HG03442 (cell line): Measurements from ENCODE around the gene CDC25B.
A peak's percentile ranks its signal among the peaks of the same experiment; 100 is the strongest.

Experiments used
- ATAC-seq: cut with Tn5 transposase; IDR thresholded peaks from one replicate; pipeline ENCODE4 v1.9.1; 2021; ENCODE audit warnings: mild to moderate bottlenecking, moderate library complexity; ENCODE audit not compliant: unreplicated experiment

Gene CDC25B

DNA sequence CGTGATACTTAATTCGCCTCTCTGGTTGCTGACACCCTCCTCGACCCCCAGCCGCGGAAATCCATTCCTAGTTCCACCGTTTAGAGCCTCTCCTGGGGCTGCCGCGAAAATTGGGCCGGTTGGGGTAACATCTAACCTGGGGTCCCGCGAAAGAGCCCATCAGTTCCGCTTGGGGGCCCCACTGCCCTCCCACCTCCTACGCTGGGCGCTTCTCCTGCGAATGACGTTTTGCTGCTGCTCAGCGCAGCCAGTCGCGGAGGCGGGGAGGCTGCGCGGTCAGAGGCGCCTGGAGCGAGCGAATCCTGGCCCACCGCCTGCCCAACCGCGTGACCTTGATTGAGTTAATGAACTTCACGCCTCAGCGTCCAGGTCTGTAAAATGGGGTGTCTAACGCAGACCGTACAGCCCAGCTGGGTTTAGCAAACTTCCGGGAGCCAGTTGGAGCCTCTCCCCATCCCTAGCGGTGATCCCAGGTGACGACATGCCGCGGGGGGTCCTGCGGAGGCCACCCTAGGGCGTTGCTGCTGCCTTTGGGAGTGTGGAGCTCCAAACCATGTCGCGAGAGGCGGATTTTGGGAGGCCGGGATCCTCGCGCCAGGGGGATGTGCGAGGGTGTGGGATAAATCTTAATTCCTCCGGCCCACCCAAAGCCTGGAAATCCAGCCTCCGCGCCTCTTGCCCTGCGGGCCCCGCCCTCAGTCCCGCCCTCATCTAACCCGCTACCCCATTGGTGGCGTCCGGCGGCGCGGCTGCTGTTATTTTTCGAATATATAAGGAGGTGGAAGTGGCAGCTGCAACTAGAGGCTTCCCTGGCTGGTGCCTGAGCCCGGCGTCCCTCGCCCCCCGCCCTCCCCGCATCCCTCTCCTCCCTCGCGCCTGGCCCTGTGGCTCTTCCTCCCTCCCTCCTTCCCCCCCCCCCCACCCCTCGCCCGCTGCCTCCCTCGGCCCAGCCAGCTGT, at the start of gene CDC25B:
CDC25B (plus strand) TSS at position 800 of the 958 bp plus-strand sequence. CDS start 222 bp downstream, outside the sequence.
- ATAC-seq, result peak; percentile 65

DNA sequence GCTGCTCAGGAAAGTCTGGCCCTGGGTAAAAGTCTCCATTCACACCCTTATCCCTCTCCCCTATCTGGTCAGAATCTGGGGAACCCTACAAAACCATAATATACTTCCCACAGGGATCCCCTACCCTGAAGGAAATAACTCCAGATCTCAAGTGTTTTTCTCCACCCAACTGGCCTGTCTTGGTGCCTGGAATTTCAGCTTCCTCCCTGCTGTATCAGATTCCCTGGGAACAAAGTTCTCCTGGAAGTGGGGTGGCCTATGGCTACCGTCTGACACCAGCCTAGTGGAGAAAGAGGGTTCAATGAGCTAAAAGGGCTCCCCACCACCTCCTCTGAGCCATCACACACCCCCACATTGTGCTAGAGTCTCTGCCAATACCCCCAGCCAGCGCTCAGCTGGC, 48.6 kb upstream of the CDC25B start:
- ATAC-seq, result no peak

DNA sequence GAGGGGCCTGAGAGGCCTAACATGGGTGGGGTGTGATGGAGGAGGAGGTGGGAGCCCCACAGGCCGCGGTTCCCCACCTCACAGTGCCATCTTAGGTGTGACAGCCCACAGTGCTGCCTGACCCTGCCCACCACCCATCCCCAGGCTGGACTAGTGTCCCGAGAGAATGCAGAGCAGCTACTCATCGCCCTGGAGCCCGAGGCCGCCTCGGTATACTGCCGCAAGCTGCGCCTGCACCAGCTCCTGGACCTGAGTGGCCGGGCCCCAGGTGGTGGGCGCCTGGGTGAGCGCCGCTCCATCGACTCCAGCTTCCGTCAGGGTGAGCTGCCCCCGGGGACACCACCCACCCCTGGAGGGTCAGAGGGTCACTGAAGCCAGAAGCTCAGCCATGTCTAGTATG, 48.0 kb upstream of the CDC25B start:
- ATAC-seq, result no peak

DNA sequence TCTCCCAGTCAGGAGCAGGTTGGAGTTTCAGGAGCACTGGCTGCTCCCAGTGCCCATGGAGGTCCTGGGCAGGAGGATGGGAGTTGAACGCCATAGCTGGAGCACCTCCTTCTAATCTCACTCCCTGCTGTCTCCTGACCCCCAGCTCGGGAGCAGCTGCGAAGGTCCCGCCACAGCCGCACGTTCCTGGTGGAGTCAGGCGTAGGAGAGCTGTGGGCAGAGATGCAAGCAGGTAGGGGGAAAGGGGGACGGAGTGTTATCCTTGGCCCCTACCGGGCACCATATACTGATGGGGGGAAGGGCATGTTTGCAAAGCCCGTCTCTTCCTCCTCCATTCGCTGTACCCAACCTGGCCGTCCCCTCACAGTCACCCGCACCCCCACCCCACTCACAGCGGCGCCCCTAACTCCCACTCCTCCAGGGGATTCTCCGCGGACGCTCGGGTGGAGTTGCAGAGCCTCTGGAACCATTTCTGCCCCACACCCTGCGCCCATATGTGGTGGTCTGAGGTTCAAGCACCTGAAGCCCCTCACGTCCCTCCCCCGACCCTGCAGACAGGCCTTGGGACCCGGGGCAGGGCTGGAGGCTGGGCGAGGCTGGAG, 46.9 kb upstream of the CDC25B start:
- ATAC-seq, result no peak

DNA sequence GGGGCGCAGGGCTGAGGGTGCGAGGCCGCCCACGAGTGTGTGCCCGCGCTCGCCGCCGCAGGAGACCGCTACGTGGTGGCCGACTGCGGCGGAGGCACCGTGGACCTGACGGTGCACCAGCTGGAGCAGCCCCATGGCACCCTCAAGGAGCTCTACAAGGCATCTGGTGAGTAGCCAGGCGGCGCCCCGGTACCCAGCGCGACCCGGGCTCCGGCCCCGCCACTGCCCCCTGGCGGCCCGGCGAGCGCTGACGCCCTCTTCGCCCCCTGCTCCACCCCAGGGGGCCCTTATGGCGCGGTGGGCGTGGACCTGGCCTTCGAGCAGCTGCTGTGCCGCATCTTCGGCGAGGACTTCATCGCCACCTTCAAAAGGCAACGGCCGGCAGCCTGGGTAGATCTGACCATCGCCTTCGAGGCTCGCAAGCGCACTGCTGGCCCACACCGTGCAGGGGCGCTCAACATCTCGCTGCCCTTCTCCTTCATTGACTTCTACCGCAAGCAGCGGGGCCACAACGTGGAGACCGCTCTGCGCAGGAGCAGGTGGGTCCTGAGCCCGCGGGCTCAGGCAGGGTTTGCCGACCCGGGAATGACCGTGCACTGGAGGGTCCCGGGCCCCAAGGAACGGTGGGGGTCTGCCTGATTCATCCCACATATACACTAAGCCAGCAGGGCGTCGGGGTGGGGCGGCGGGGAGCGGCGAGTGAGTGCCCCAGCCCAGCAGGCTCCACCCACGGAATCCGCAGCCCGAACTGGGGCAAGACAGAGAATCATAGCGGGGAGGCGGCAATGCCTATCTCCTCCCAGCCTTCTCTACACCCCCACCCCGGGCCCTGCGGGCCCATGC, 46.2 kb upstream of the CDC25B start:
- ATAC-seq, result no peak

DNA sequence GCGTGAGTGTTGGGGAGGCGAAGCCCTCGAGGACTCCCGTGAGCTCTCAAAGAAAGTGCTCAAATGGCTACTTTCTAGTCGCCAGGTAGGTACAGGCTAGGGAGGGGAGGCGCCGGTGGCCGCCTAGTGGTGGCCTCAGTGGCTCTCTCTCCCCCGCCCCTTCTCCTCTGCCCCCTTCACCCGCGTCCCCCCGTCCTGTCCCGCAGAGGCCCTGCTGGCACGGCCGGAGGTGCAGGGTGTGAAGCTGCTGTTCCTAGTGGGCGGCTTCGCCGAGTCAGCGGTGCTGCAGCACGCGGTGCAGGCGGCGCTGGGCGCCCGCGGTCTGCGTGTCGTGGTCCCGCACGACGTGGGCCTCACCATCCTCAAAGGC, 44.8 kb upstream of the CDC25B start:
- ATAC-seq, result no peak

DNA sequence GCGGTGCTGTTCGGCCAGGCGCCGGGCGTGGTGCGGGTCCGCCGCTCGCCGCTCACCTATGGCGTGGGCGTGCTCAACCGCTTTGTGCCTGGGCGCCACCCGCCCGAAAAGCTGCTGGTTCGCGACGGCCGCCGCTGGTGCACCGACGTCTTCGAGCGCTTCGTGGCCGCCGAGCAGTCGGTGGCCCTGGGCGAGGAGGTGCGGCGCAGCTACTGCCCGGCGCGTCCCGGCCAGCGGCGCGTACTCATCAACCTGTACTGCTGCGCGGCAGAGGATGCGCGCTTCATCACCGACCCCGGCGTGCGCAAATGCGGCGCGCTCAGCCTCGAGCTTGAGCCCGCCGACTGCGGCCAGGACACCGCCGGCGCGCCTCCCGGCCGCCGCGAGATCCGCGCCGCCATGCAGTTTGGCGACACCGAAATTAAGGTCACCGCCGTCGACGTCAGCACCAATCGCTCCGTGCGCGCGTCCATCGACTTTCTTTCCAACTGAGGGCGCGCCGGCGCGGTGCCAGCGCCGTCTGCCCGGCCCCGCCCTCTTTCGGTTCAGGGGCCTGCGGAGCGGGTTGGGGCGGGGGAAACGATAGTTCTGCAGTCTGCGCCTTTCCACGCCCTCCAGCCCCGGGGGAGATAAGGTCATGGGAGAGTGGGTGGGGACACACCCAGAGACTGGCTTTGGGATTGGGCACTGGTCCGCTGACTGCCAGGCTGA, 44.3 kb upstream of the CDC25B start:
- ATAC-seq, result no peak

DNA sequence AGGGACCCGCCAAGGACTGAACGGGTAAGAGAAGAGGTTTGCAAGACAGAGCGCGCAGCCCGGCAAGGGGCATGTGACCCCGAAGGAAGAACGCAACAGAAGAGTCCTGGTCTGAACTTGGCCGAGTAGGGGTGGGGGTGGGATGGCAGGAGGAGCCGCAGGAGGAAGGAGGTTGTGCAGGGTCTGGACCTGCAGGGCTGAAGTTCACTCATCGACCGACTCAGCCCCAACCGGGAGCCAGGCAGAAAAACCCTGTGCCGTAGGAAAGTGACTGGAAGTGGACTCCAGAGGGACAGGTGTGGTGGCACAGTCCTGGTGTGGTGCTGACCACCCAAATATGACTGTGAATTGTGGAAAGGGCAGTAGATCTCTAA, 43.7 kb upstream of the CDC25B start:
- ATAC-seq, result no peak

DNA sequence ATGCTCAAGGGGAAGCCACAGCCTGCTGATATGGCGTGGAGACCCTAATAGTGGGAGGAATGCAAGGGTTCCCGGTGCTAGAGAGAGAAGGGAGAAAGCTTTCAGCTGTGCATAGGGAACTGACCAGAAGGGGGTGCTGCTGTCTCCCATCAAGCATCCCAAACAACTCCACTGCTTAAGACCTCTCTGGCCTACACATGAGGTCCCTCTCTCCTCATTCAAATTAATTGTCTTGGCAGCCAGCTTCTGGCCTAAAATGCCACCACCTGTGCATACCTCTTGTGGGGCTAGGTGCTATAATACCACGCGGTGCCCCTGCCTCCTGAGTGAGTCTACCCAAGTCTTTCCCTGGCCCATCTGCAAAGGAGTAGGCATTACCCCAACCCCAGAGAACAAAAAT, 43.0 kb upstream of the CDC25B start:
- no peak for ATAC-seq

DNA sequence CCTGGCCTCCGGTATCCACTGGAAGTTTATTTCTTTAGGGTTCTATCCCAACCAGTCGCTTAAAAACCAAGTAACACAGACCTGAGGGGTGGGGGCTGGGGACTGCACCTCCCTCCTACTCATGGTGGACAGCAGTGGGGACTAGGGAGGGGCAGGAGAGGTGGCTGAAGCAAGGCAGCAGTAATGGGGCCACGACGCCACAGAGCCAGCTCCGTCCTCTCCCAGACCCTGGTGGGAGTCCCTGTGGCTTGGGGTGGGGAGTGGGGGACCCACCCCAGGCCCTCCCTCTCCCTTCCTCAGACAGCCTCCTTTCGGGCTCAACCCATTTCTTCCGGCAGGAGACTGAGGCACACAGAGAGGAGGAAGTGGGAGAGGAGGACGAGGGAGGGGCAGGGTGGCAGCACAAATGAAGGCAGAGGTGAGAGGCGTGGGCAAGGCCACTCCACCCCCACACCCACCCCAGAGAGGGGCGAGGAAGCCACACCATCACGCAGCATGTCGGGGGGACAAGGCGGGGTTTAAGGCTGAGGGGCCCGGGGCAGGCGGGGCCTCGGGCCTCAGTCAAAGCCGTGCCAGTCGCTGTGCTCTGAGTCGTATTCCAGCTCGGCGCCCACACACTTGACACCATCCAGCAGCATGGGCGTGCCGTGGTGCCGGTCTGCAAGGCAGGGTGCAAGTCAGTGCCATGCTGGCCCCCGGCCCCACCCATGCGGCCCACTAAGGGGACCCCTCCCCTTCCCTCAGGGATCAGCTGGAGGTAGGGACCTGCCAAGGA, 42.4 kb upstream of the CDC25B start:
- no peak for ATAC-seq

DNA sequence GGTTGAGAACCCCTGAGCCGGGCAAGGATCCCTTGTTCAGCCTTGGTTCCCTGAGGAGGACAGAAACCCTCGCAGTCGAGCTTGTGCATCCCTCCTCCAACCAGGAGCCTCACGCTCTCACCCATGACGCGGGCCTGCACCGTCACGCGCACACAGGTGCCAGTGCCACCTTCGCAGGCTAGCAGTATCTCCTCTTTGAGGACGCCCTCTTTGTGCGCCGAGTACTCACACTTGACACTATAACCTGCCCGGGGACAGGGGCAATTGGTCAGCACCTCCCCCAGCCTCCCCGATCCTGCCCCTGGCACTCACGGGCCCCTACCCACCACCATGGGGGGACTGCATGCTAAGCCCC, 41.9 kb upstream of the CDC25B start:
- ATAC-seq, result no peak

DNA sequence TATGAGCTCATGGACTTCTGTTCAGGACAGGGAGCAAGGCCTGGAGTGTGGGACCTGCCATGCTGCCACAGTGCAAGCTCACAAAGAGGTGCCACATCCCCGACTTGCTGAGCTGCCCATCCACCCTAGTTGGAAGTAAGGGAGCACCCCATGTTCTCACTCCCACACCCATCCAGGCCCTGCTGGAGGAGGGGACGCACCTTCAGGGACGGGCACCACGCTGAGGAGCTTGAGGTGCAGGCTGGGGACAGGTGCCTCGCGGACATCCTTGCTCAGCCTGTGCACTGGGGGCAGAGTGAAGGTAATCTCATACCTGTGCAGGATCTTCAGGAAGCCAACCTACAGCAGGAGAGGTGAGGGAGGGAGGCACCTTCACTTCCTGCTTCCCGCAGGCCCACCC, 40.8 kb upstream of the CDC25B start:
- no peak for ATAC-seq

DNA sequence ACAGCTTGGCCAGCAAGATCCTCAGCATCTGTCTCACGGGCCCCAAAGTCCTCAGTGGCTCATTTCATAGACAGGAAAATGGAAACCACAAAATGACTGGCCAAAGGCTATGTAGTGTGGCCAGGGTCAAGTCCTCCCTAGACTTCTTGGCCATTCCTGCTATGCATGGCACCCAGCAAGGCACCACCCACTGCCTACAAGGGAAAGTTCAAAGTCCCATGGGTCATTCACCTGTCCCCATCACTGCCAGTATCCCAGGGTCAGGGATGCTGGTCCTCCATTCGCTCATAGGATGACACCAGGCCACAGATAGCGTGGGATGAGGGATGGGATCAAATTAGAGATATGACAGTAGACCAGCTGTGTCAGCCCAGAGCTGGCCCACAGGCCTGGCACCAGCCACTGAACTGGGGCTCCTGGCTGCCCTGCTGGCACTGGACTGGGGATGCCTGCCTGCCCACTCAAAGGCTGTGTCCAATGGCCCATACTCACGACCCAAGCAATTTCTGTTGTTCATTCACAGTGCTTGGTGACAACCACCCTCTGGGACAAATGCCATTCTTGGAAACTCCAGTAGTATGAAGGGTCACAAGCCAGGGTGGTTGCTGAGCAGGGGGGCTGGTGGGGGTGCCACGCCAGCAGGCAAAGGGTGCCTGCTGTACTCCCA, 40.2 kb upstream of the CDC25B start:
- no peak for ATAC-seq

DNA sequence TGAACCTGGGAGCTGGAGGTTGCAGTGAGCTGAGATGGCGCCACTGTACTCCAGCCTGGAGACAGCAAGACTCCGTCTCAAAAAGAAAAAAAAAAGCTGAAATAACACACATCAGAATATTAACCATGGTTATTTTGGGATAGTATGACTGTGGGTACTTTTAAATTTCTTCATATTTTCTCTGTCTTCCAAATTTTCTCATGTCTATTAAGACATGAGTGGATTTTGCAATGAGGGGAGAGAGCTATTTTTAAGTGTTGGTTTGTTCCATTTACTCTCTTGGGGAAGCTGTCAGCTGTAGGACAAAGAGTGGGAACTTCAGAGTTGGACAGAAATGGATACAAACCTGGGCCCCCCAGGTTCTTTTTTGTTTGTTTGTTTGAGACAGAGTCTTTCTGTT, 38.8 kb upstream of the CDC25B start:
- ATAC-seq, result no peak

DNA sequence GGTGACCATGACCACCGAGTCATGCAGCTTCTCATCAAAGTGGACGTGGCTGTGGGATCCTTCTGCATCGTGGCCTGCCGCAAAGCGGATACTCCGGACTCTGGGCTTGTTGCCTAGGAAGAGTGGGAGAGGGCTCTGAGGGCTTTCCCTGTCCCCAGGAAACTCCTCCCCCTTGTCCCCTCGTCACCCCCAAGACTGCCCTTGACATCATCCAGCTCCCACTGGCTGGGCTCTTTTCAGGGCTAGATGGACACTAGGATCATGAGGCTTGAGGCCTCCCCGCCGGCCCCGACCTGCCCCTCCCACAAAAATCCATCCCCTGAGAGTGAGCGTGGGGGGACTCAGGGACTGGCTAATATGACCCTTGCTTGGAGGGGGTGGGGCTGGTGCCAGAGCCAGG, 37.5 kb upstream of the CDC25B start:
- no peak for ATAC-seq

DNA sequence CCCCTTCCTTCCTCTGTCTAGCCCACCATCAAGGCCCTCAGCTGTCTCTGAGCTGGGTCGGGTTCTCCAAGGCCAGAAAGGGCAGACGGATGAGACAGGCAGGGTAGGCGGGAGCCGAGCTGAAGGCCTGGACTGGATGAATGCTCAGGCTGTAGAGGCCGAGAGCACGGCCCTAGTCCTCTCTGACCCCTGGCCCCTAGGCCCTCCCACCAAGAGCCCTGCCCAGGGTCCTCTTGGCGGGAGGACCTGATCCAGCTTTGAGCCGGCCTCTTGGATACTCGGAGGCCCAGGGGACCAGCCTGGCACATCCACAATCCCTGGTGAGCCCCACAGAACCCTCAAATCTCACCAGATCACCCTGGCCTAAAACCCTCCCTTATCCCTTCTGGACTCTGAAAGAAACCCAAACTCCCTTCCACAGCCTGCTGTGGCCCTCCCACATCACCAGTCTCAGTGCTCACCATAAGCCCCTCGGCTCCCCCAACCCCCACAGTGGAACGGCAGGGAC, 36.7 kb upstream of the CDC25B start:
- ATAC-seq, result no peak

DNA sequence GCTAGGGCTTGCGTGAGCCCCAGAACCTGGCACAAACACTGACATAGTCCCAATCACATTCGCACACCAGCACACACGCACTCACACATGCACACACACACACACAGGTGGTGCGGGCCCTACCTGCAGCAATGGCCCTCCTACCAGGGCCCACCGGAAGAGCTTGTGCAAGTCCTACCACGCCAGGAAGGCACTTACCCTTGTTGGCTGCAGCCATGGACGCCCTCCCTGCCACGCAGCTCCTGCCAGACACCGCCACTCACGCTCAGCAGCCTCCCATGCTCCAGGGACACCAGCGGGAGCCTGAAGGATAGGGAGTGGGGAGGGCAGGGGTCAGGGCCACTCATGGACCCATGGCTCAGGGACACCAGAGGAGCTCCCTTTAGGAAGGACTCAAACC, 36.2 kb upstream of the CDC25B start:
- ATAC-seq, result no peak

DNA sequence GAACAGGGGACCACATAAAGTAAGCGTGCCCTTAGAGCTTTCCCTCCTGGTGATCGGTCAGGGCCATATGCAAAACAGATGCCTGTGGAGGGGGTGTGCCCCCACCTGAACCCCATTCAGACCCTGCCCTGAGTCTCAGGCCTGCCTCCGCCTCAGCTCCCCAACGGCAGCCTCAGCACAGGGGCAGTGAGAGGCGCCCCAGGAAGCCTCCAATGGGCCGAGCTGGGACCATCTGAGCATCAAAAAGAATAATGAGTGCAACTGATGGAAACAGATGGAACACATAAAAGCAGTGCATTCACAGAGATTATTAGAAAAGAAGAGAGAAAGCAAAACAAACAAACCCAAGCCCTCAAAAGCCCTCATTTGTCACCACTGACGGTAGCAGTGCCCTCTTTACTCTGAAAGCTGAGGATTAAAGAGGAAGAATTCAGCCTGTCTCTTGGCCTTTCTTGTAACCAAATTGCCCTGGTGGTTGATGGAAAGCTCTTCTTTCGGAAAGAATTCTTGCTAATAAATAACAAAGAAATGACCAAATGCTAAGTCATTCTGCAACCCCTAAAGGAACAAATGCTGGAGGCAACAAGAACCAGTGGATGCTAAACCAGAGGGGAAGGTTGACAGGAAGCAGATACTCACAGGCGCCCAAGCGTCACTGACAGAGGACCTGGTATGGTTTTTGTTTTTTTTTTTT, 35.3 kb upstream of the CDC25B start:
- ATAC-seq, result no peak
